ENCODE measurements around the gene APOBEC3C.
"Not testable (repeated sequence)": the region's sequence is repeated elsewhere in the genome, so short reads cannot be mapped to it uniquely, and the experiment has no call there.

- not testable (repeated sequence) for TF ChIP-seq POLR2A (IDR thresholded peaks at IDR 0.05; ENCODE audit: low read length); GATA1 (IDR thresholded peaks at IDR 0.05; ENCODE audit: low read depth, low read length)
Measured at GRCh38 chr22:39066442-39067276, 52.6 kb downstream of the APOBEC3C start.

Data from erythroblast (primary cell).